ENCODE results near the gene TBX15.

The TBX15 gene

GRCh38 chr1:118878661-118879060 is 109.5 kb downstream of the TBX15 start:
- DNase-seq = no peak

- DNase-seq = no peak
Observed at GRCh38 chr1:118877668-118878396, 110.3 kb downstream of the TBX15 start.

GRCh38 chr1:118871582-118872171 is 116.5 kb downstream of the TBX15 start:
- DNase-seq = no peak

GRCh38 chr1:118868387-118868786 is 119.8 kb downstream of the TBX15 start:
- DNase-seq = no peak

GRCh38 chr1:118866330-118866729 is 121.8 kb downstream of the TBX15 start:
- no peak for DNase-seq

GRCh38 chr1:118863688-118864087 is 124.5 kb downstream of the TBX15 start:
- DNase-seq = no peak

GRCh38 chr1:118862755-118863154 is 125.4 kb downstream of the TBX15 start:
- no peak for DNase-seq

GRCh38 chr1:118861216-118861615 is 126.9 kb downstream of the TBX15 start:
- no peak for DNase-seq

- DNase-seq = no peak
Observed at GRCh38 chr1:118859999-118860398, 128.1 kb downstream of the TBX15 start.

GRCh38 chr1:118846443-118846842 is 141.7 kb downstream of the TBX15 start:
- DNase-seq = no peak

- DNase-seq = no peak
Observed at GRCh38 chr1:118842452-118843201, 145.5 kb downstream of the TBX15 start.

- DNase-seq = no peak
Observed at GRCh38 chr1:118841521-118841920, 146.6 kb downstream of the TBX15 start.
